Measurements from ENCODE around the gene TACR2.
"Not testable (repeated sequence)": the region's sequence is repeated elsewhere in the genome, so short reads cannot be mapped to it uniquely, and the experiment has no call there.

Gene TACR2

DNA sequence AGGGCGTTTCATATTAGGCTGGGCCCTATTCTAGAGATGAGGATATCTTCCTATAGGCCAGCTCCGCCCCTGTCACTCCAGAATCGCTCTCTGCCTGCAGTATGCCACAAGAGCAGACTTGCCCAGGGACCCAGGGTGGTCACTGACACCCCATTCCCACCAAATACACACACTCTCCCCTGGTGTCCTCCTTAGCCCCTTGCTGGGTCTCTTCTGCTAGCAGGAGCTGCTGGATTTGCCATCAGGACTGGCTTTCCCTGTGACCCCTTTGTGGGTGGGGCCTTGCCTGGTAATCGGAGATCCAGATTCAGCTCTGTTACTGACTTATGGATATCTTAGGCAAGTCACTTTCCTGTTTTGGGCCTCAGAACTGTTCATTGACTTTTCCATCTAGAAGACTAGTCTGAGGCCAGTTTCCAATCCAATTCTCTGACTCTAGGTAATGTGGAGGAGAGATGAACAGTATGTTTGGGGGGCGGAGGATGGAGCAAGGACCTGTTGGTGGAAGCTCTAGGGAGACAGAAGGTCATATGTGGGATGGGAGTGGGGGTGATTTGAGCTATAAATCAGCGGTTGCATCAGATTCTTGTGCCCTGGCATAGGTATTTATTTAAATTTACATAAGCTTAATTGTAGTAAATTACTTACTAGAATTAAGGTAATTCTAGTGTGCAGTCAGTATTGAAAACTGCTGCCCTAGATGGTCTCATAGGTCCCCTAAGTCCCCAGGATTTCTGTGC, 36.1 kb upstream of the TACR2 start:
- Histone ChIP-seq H3K27me3 (ENCODE audit: insufficient read depth, low read length, poor library complexity) (peaks cover 11% of the 10 kb centered on the region), H3K9ac (ENCODE audit: low read depth, low read length) (no peak overlapping the region), H3K4me3 (ENCODE audit: low read depth in 1 of 2, low read length in 2 of 2) (no peak overlapping the region), H3K4me1 (ENCODE audit: insufficient read depth, low read length) (no peaks in the 10 kb centered on the region), H3K9me3 (ENCODE audit: insufficient read depth, low read length, severe bottlenecking) (no peaks in the 10 kb centered on the region), H3K36me3 (ENCODE audit: insufficient read depth, low read length) (no peaks in the 10 kb centered on the region), H3K4me2 (ENCODE audit: insufficient read depth, low read length) (no peak overlapping the region), H4K20me1 (ENCODE audit: insufficient read depth, low read length) (no peaks in the 10 kb centered on the region), H2AFZ (ENCODE audit: low read depth, low read length) (no peak overlapping the region), H3K27ac (ENCODE audit: low read length) (no peak overlapping the region), H3K79me2 (ENCODE audit: insufficient read depth, low read length) (no peaks in the 10 kb centered on the region)
- TF ChIP-seq EZH2 (IDR thresholded peaks at IDR 0.05; ENCODE audit: borderline replicate concordance, low read depth, low read length, severe bottlenecking) = no peak
- TF ChIP-seq, protein P1, sequence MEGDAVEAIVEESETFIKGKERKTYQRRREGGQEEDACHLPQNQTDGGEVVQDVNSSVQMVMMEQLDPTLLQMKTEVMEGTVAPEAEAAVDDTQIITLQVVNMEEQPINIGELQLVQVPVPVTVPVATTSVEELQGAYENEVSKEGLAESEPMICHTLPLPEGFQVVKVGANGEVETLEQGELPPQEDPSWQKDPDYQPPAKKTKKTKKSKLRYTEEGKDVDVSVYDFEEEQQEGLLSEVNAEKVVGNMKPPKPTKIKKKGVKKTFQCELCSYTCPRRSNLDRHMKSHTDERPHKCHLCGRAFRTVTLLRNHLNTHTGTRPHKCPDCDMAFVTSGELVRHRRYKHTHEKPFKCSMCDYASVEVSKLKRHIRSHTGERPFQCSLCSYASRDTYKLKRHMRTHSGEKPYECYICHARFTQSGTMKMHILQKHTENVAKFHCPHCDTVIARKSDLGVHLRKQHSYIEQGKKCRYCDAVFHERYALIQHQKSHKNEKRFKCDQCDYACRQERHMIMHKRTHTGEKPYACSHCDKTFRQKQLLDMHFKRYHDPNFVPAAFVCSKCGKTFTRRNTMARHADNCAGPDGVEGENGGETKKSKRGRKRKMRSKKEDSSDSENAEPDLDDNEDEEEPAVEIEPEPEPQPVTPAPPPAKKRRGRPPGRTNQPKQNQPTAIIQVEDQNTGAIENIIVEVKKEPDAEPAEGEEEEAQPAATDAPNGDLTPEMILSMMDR (IDR thresholded peaks at IDR 0.05; ENCODE audit: borderline replicate concordance, extremely low read depth, low read length, poor library complexity, severe bottlenecking) = no peak
- DNase-seq = no peak
- ATAC-seq (ENCODE audit: insufficient read depth, low read depth) = no peak

DNA sequence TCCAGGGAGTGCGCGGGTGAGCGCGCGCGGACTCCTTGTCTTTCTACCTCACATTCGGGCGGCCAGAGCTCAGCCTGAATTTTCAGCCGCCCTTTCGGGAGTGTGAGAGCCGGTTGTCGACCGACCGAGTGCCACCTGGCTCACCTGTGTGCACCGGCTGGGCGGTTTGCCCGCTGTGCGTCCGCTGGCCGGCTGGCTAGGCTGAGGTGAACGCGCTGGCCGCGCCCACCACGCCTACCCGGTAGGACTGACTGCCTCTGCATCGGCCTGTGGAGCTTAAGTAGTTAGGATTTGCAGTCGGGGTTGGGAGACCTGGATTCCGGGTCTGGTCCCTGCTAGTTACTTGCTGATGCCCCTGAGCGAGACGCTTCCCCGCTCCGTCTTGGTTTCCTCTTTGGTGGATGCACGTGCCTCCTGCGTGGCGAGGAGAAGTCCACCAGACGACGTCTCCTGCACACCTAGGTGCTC, 35.1 kb upstream of the TACR2 start:
- H3K27ac ChIP-seq (ENCODE audit: low read length) = no peak overlapping the region
- no peaks in the 10 kb centered on the region for H4K20me1 ChIP-seq (ENCODE audit: insufficient read depth, low read length)
- H3K36me3 ChIP-seq (ENCODE audit: insufficient read depth, low read length) = no peaks in the 10 kb centered on the region
- no peaks in the 10 kb centered on the region for H3K9me3 ChIP-seq (ENCODE audit: insufficient read depth, low read length, severe bottlenecking)
- no peak overlapping the region for H3K9ac ChIP-seq (ENCODE audit: low read depth, low read length)
- no peak overlapping the region for H3K4me3 ChIP-seq (ENCODE audit: low read depth in 1 of 2, low read length in 2 of 2)
- H3K4me1 ChIP-seq (ENCODE audit: insufficient read depth, low read length) = no peaks in the 10 kb centered on the region
- no peaks in the 10 kb centered on the region for H3K79me2 ChIP-seq (ENCODE audit: insufficient read depth, low read length)
- no peak for DNase-seq
- ATAC-seq (ENCODE audit: insufficient read depth, low read depth) = no peak
- no peak overlapping the region for H3K4me2 ChIP-seq (ENCODE audit: insufficient read depth, low read length)
- peaks cover 11% of the 10 kb centered on the region for H3K27me3 ChIP-seq (ENCODE audit: insufficient read depth, low read length, poor library complexity)
- no peak for TF ChIP-seq EZH2 (IDR thresholded peaks at IDR 0.05; ENCODE audit: borderline replicate concordance, low read depth, low read length, severe bottlenecking)
- TF ChIP-seq, protein P1 (IDR thresholded peaks at IDR 0.05; ENCODE audit: borderline replicate concordance, extremely low read depth, low read length, poor library complexity, severe bottlenecking) = no peak
- no peak overlapping the region for H2AFZ ChIP-seq (ENCODE audit: low read depth, low read length)

DNA sequence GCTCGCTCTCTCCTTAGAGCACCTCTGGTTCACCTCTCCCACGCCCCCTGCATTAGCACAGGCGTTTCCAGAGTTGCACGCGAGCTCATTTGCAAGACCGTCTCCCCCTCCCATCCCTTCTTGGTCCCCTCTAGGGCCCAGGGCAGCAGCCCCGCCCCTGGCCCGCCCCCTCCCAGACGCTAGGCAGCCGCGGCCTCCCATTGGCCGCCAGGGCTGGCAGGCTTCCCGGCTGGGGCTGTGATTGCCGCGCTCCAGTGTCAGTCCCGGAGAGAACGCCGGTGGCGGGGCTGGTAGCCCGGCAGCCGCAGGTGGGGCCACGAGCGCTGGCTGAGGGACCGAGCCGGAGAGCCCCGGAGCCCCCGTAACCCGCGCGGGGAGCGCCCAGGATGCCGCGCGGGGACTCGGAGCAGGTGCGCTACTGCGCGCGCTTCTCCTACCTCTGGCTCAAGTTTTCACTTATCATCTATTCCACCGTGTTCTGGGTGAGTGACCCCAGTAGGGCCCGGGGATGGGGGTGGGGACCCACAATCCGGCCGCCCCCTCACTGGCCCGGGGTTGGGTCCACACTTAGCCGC, 34.6 kb upstream of the TACR2 start, which contains the start of gene TSPAN15:
Gene TSPAN15, plus strand, starts transcription at position 257 of the 575 bp plus-strand sequence. Its CDS starts 130 bp downstream, at position 387.
- Histone ChIP-seq H3K4me3 (ENCODE audit: low read depth in 1 of 2, low read length in 2 of 2) (no peak within 1 kb of the TSS), H3K9ac (ENCODE audit: low read depth, low read length) (no peak within 1 kb of the TSS), H2AFZ (ENCODE audit: low read depth, low read length) (no peak within 1 kb of the TSS), H3K4me1 (ENCODE audit: insufficient read depth, low read length) (no peaks in the 10 kb centered on the region), H3K36me3 (ENCODE audit: insufficient read depth, low read length) (no peaks in the 10 kb centered on the region), H3K79me2 (ENCODE audit: insufficient read depth, low read length) (no peaks in the 10 kb centered on the region), H4K20me1 (ENCODE audit: insufficient read depth, low read length) (no peaks in the 10 kb centered on the region), H3K4me2 (ENCODE audit: insufficient read depth, low read length) (no peak within 1 kb of the TSS), H3K9me3 (ENCODE audit: insufficient read depth, low read length, severe bottlenecking) (no peaks in the 10 kb centered on the region), H3K27ac (ENCODE audit: low read length) (no peak within 1 kb of the TSS), H3K27me3 (ENCODE audit: insufficient read depth, low read length, poor library complexity) (peaks cover 11% of the 10 kb centered on the region)
- no peak for ATAC-seq (ENCODE audit: insufficient read depth, low read depth)
- no peak for DNase-seq
- TF ChIP-seq, protein P1 (IDR thresholded peaks at IDR 0.05; ENCODE audit: borderline replicate concordance, extremely low read depth, low read length, poor library complexity, severe bottlenecking) = no peak
- TF ChIP-seq EZH2 (IDR thresholded peaks at IDR 0.05; ENCODE audit: borderline replicate concordance, low read depth, low read length, severe bottlenecking) = no peak

DNA sequence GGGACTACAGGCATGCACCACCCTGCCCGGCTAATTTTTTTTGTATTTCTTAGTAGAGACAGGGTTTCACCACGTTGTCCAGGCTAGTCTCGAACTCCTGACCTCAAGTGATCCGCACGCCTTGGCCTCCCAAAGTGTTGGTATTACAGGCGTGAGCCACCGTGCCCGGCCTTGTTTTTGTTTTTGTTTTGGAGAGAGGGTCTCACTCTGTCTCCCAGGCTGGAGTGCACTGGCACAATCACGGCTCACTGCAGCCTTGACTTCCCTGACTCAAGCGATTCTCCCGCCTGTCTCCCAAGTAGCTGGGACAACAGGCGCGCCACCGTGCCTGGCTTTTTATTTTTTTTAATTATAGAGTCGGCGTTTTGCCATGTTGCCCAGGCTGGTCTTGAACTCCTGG, 33.7 kb upstream of the TACR2 start:
- not testable (repeated sequence) for H3K9ac ChIP-seq (ENCODE audit: low read depth, low read length); H3K36me3 ChIP-seq (ENCODE audit: insufficient read depth, low read length); H3K4me3 ChIP-seq (ENCODE audit: low read depth in 1 of 2, low read length in 2 of 2); H3K9me3 ChIP-seq (ENCODE audit: insufficient read depth, low read length, severe bottlenecking); H3K79me2 ChIP-seq (ENCODE audit: insufficient read depth, low read length); ATAC-seq (ENCODE audit: insufficient read depth, low read depth); H3K27ac ChIP-seq (ENCODE audit: low read length); H4K20me1 ChIP-seq (ENCODE audit: insufficient read depth, low read length); H2AFZ ChIP-seq (ENCODE audit: low read depth, low read length); DNase-seq; H3K4me1 ChIP-seq (ENCODE audit: insufficient read depth, low read length); H3K4me2 ChIP-seq (ENCODE audit: insufficient read depth, low read length)
- peaks cover 11% of the 10 kb centered on the region for H3K27me3 ChIP-seq (ENCODE audit: insufficient read depth, low read length, poor library complexity)

All from DND-41 (cell line).